HCT116 (cell line): ENCODE measurements around the gene IQCN.

Experiments
- CTCF ChIP-seq, 3 experiments: fragments of 200-600 bp in 1 of 3; sonication (generic) in 1 of 3; IDR thresholded peaks in 2 of 3; conservative IDR thresholded peaks in 1 of 3; 2 replicates each; pipeline ENCODE4 v1.5.1; 2012 to 2017; ENCODE audit warnings: low read depth in 2 of 3, low read length in 2 of 3, antibody characterized with exemption in 1 of 3, borderline replicate concordance in 1 of 3, control low read depth in 1 of 3, mild to moderate bottlenecking in 1 of 3, mixed read lengths in 1 of 3, mixed run types in 1 of 3, moderate library complexity in 1 of 3; ENCODE audit not compliant: insufficient read depth in 1 of 3
- POLR2A ChIP-seq: IDR thresholded peaks from 2 replicates; pipeline ENCODE4 v1.7.0; 2011; ENCODE audit warnings: borderline replicate concordance; ENCODE audit not compliant: insufficient read depth, insufficient read length; ENCODE audit errors: extremely low read depth
- POLR2AphosphoS5 ChIP-seq: IDR thresholded peaks from 2 replicates; pipeline ENCODE4 v1.6.1; 2011; ENCODE audit warnings: mild to moderate bottlenecking, low read depth, low read length, moderate library complexity
- RAD21 ChIP-seq: IDR thresholded peaks from 2 replicates; pipeline ENCODE4 v1.6.1; 2012; ENCODE audit warnings: low read depth, mild to moderate bottlenecking
- REST ChIP-seq: IDR thresholded peaks from 2 replicates; pipeline ENCODE4 v1.6.1; 2012; ENCODE audit warnings: low read depth

- TF ChIP-seq POLR2AphosphoS5 = no peak
- TF ChIP-seq CTCF (IDR thresholded peaks at IDR 0.05 in 2 of 3, conservative IDR thresholded peaks at IDR 0.05 in 1 of 3; ENCODE audit: borderline replicate concordance in 1 of 3, insufficient read depth in 1 of 3, low read depth in 2 of 3, low read length in 2 of 3) = no peak
- no peak for TF ChIP-seq REST
- TF ChIP-seq RAD21 = no peak
- no peak for TF ChIP-seq POLR2A
Observed at GRCh38 chr19:18301718-18302111, 27.5 kb upstream of the IQCN start.
